Measurements from ENCODE around the gene IGFBP2. TPM values are rescaled to one million over a fixed set of nuclear protein-coding genes. Genes with fewer than 3 reads are reported as not detected.

IGFBP2 gene
- total RNA-seq, 4 donors from 2014 or later: 126 to 243 (median 153) TPM

GRCh38 chr2:216650626-216651257 lies 17.5 kb downstream of the IGFBP2 start:
- no peak for ATAC-seq (ENCODE audit: low FRiP score)
- no peak for DNase-seq (ENCODE audit: low spot score)
- TF ChIP-seq, protein P1, sequence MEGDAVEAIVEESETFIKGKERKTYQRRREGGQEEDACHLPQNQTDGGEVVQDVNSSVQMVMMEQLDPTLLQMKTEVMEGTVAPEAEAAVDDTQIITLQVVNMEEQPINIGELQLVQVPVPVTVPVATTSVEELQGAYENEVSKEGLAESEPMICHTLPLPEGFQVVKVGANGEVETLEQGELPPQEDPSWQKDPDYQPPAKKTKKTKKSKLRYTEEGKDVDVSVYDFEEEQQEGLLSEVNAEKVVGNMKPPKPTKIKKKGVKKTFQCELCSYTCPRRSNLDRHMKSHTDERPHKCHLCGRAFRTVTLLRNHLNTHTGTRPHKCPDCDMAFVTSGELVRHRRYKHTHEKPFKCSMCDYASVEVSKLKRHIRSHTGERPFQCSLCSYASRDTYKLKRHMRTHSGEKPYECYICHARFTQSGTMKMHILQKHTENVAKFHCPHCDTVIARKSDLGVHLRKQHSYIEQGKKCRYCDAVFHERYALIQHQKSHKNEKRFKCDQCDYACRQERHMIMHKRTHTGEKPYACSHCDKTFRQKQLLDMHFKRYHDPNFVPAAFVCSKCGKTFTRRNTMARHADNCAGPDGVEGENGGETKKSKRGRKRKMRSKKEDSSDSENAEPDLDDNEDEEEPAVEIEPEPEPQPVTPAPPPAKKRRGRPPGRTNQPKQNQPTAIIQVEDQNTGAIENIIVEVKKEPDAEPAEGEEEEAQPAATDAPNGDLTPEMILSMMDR (IDR thresholded peaks at IDR 0.05): no peak

- ATAC-seq (ENCODE audit: low FRiP score): no peak
- no peak for DNase-seq (ENCODE audit: low spot score)
- TF ChIP-seq, protein P1 (IDR thresholded peaks at IDR 0.05): no peak
These were observed 18.2 kb downstream of the IGFBP2 start for GRCh38 chr2:216651351-216651881.

GRCh38 chr2:216652566-216652965 lies 19.3 kb downstream of the IGFBP2 start:
- peak; percentile 39 for ATAC-seq (ENCODE audit: low FRiP score)
- DNase-seq (ENCODE audit: low spot score): no peak
- TF ChIP-seq, protein P1 (IDR thresholded peaks at IDR 0.05): no peak

DNA sequence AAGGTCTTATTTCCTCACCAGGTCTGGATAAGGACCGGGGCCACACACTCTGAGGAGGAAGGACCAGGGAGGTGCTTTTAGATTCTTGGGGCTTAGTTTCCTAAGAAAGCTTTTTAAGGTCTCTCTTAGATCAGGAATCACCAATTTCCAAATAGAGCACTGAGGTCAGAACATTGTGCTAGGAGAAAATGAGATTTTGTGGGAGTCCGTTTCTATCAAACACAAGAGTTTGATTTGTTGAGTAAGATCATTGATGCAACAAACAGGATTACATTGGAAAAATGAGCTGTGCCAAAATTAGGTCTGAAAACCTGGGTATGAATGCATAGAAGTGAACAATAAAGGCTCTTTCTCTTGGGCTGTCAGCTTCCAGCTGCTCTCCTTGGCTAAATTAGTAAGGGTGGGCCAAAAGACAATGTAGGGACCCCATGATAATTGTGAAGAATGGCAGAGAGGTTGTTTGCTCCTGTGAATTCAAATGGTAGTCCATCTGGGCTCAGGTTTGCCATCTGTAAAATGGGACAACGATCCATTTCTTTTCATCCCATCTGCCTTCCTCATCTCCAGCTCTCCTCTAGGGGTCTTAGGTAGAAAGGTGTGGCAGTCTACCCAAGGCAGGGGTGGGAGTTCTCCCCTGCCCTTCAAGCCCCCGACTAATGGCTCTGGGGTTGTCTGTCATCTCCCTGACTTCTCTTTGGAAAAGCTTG lies 20.0 kb downstream of the IGFBP2 start:
- no peak for DNase-seq (ENCODE audit: low spot score)
- no peak for ATAC-seq (ENCODE audit: low FRiP score)

DNA sequence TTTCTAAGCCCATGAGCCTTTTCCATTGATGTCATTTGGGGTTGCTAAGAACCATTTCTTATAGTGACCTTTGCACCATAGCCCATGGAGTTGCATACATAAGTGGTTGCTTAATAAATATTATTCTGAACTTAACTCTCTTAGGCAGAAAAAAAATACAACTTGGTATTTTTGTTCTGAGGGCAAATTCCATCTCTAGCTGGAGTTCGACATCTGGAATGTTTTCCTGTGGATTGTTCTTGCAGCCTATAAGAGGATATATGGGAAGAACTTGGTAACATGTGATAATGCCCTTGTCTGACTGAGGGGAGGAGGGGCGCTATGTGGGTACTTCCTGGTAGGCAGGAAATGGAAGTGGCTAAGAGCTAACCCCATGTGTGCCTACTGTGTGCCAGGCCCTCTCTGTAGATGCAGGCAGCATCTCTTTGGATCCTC lies 20.7 kb downstream of the IGFBP2 start:
- DNase-seq (ENCODE audit: low spot score) (no peak), ATAC-seq (ENCODE audit: low FRiP score) (no peak)
- TF ChIP-seq, protein P1 (IDR thresholded peaks at IDR 0.05): no peak

More for the DNA sequence above, 20.0 kb downstream of the IGFBP2 start:
- TF ChIP-seq, protein P1 (IDR thresholded peaks at IDR 0.05): no peak

- ATAC-seq (ENCODE audit: low FRiP score) (no peak), DNase-seq (ENCODE audit: low spot score) (no peak)
- TF ChIP-seq, protein P1 (IDR thresholded peaks at IDR 0.05): no peak
These were observed 21.4 kb downstream of the IGFBP2 start for GRCh38 chr2:216654528-216655052.
